Measurements from ENCODE around the gene OVOL2.

OVOL2 gene

DNA sequence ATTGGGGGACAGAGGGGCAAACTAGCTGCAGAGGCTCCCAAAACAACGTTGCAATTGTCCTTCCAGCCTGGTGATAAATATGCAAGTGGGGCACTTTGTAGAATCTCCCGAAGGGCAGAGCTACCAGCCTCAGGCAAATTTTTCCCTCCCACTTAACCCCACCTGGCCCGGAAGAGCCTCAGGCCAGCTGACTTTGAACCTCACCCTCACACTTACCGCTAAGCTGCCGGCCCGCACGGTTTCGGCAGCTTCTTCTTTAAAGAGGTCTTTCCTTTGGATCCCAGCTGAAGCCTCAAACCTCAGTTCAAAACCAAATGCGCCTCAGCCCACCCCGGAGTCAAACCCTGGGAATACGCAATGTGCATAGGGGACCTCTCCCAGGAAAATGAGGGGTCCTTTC, 2.5 kb downstream of the OVOL2 start:
- Histone ChIP-seq H3K27me3 (ENCODE audit: control insufficient read depth in 3 of 3, insufficient read depth in 3 of 3, low read depth in 1 of 3, low read length in 3 of 3) (peaks cover 36 to 99% (median 63%) of the 10 kb centered on the region in 3 experiments), H2AK5ac (ENCODE audit: low read depth, low read length) (peak overlapping the region; percentile 88), H3K27ac (replicated peaks; ENCODE audit: low read length) (no peak overlapping the region), H3K23ac (ENCODE audit: low read depth, low read length, poor library complexity) (peak overlapping the region; percentile 80), H3K36me3 (replicated peaks in 1 of 2; ENCODE audit: control insufficient read depth in 2 of 2, insufficient read depth in 2 of 2, low read length in 2 of 2) (no peaks in the 10 kb centered on the region), H3K4me2 (ENCODE audit: insufficient read depth, low read length, poor library complexity, severe bottlenecking) (no peak overlapping the region), H4K91ac (ENCODE audit: low read depth, low read length, poor library complexity) (no peak overlapping the region), H3K79me1 (ENCODE audit: low read depth, low read length) (no peaks in the 10 kb centered on the region), H2BK5ac (ENCODE audit: low read length) (peak overlapping the region; percentile 35), H3K9ac (ENCODE audit: low read depth, low read length, poor library complexity) (no peak overlapping the region), H3K14ac (ENCODE audit: low read length) (peak overlapping the region; percentile 38), H3K4me1 (ENCODE audit: control insufficient read depth in 2 of 2, insufficient read depth in 1 of 2, low read depth in 1 of 2, low read length in 2 of 2) (peaks cover 0 to 4% of the 10 kb centered on the region in 2 donors), H3K4ac (ENCODE audit: low read length) (no peak overlapping the region), H2BK12ac (ENCODE audit: low read length) (no peak overlapping the region), H4K8ac (ENCODE audit: low read depth, low read length) (no peak overlapping the region), H3K18ac (ENCODE audit: low read length) (no peak overlapping the region), H3K4me3 (ENCODE audit: low read length in 2 of 2) (no peak overlapping the region), H3K9me3 (replicated peaks in 1 of 2; ENCODE audit: control insufficient read depth in 2 of 2, insufficient read depth in 1 of 2, low read depth in 1 of 2, low read length in 2 of 2) (peaks cover 0 to 5% of the 10 kb centered on the region in 2 donors), H2BK120ac (ENCODE audit: low read depth, low read length) (no peak overlapping the region), H2AFZ (ENCODE audit: low read length) (no peak overlapping the region), H2BK15ac (ENCODE audit: low read length) (no peak overlapping the region)
- WGBS, 2 donors (ENCODE audit: extremely low coverage in 2 of 2, insufficient read length in 2 of 2, insufficient replicate concordance in 1 of 2), result no CpG with 5 or more reads among the region's 11 CpGs
- DNase-seq (ENCODE audit: low spot score), result no peak

DNA sequence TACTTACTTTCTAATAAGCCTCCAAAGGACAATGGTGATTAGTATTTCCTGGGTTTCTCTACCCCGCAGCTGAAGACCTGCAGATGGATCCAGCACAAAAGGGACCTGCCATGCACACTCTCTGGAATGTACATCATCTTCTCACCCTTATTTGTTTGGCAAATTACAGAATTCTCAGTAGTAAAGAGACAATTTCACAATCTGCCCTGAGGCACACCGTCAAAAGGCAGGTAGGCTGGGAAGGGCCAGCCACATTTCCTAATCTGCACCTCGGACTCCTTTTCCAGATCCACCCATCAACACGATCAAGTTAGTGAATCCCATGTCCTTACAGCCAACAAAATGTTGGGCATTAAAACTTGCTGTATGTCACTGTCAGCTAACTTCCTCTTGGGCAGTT, 4.9 kb downstream of the OVOL2 start:
- Histone ChIP-seq H3K4ac (ENCODE audit: low read length) (no peak overlapping the region), H3K18ac (ENCODE audit: low read length) (no peak overlapping the region), H3K14ac (ENCODE audit: low read length) (no peak overlapping the region), H2AK5ac (ENCODE audit: low read depth, low read length) (no peak overlapping the region), H3K79me1 (ENCODE audit: low read depth, low read length) (no peaks in the 10 kb centered on the region), H2BK5ac (ENCODE audit: low read length) (no peak overlapping the region), H3K4me1 (ENCODE audit: control insufficient read depth in 2 of 2, insufficient read depth in 1 of 2, low read depth in 1 of 2, low read length in 2 of 2) (peaks cover 0 to 4% of the 10 kb centered on the region in 2 donors), H3K4me2 (ENCODE audit: insufficient read depth, low read length, poor library complexity, severe bottlenecking) (no peak overlapping the region), H3K9ac (ENCODE audit: low read depth, low read length, poor library complexity) (no peak overlapping the region), H4K8ac (ENCODE audit: low read depth, low read length) (no peak overlapping the region), H2BK15ac (ENCODE audit: low read length) (no peak overlapping the region), H2AFZ (ENCODE audit: low read length) (no peak overlapping the region), H3K36me3 (replicated peaks in 1 of 2; ENCODE audit: control insufficient read depth in 2 of 2, insufficient read depth in 2 of 2, low read length in 2 of 2) (no peaks in the 10 kb centered on the region), H3K27me3 (ENCODE audit: control insufficient read depth in 3 of 3, insufficient read depth in 3 of 3, low read depth in 1 of 3, low read length in 3 of 3) (peaks cover 28 to 91% (median 40%) of the 10 kb centered on the region in 3 experiments), H2BK120ac (ENCODE audit: low read depth, low read length) (no peak overlapping the region), H3K27ac (replicated peaks; ENCODE audit: low read length) (no peak overlapping the region), H3K9me3 (replicated peaks in 1 of 2; ENCODE audit: control insufficient read depth in 2 of 2, insufficient read depth in 1 of 2, low read depth in 1 of 2, low read length in 2 of 2) (peaks cover 0 to 5% of the 10 kb centered on the region in 2 donors), H2BK12ac (ENCODE audit: low read length) (no peak overlapping the region), H3K23ac (ENCODE audit: low read depth, low read length, poor library complexity) (no peak overlapping the region), H4K91ac (ENCODE audit: low read depth, low read length, poor library complexity) (no peak overlapping the region), H3K4me3 (ENCODE audit: low read length in 2 of 2) (no peak overlapping the region)
- no CpG with 5 or more reads among the region's 4 CpGs for WGBS, 2 donors (ENCODE audit: extremely low coverage in 2 of 2, insufficient read length in 2 of 2, insufficient replicate concordance in 1 of 2)
- DNase-seq (ENCODE audit: low spot score), result no peak

GRCh38 chr20:18050628-18051027, 7.1 kb downstream of the OVOL2 start:
- WGBS, 2 donors (ENCODE audit: extremely low coverage in 2 of 2, insufficient read length in 2 of 2, insufficient replicate concordance in 1 of 2), result no CpG with 5 or more reads among the region's 1 CpG
- H3K27me3 ChIP-seq (ENCODE audit: control insufficient read depth in 3 of 3, insufficient read depth in 3 of 3, low read depth in 1 of 3, low read length in 3 of 3), result peaks cover 7 to 82% (median 18%) of the 10 kb centered on the region in 3 experiments

DNA sequence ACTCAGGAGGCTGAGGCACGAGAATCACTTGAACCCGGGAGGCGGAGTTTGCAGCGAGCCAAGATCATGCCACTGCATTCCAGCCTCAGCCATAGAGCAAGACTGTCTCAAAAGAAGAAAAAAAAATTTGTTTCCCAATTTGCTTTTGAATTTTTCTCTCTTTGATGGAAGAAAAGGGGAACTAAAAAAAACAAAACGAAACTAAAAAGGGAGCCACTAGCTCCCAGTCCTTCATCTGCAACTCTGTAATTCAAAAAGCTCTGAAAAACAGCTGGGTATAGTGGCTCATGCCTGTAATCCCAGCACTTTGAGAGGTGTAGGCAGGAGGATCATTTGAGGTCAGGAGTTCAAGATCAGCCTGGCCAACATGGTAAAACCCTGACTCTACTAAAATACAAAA, 9.5 kb downstream of the OVOL2 start:
- H3K9ac ChIP-seq (ENCODE audit: low read depth, low read length, poor library complexity), result no peak overlapping the region

More at GRCh38 chr20:18050628-18051027, 7.1 kb downstream of the OVOL2 start:
- Histone ChIP-seq H3K9ac (ENCODE audit: low read depth, low read length, poor library complexity) (no peak overlapping the region), H3K18ac (ENCODE audit: low read length) (no peak overlapping the region), H2BK120ac (ENCODE audit: low read depth, low read length) (no peak overlapping the region), H3K4ac (ENCODE audit: low read length) (no peak overlapping the region), H3K4me1 (ENCODE audit: control insufficient read depth in 2 of 2, insufficient read depth in 1 of 2, low read depth in 1 of 2, low read length in 2 of 2) (no peaks in the 10 kb centered on the region), H2BK5ac (ENCODE audit: low read length) (no peak overlapping the region), H4K8ac (ENCODE audit: low read depth, low read length) (no peak overlapping the region), H3K79me1 (ENCODE audit: low read depth, low read length) (no peaks in the 10 kb centered on the region), H3K27ac (replicated peaks; ENCODE audit: low read length) (no peak overlapping the region), H2AFZ (ENCODE audit: low read length) (no peak overlapping the region), H2BK12ac (ENCODE audit: low read length) (no peak overlapping the region), H3K14ac (ENCODE audit: low read length) (no peak overlapping the region), H3K23ac (ENCODE audit: low read depth, low read length, poor library complexity) (no peak overlapping the region), H3K36me3 (replicated peaks in 1 of 2; ENCODE audit: control insufficient read depth in 2 of 2, insufficient read depth in 2 of 2, low read length in 2 of 2) (no peaks in the 10 kb centered on the region), H2BK15ac (ENCODE audit: low read length) (no peak overlapping the region), H2AK5ac (ENCODE audit: low read depth, low read length) (no peak overlapping the region), H3K9me3 (replicated peaks in 1 of 2; ENCODE audit: control insufficient read depth in 2 of 2, insufficient read depth in 1 of 2, low read depth in 1 of 2, low read length in 2 of 2) (peaks cover 0 to 2% of the 10 kb centered on the region in 2 donors), H4K91ac (ENCODE audit: low read depth, low read length, poor library complexity) (no peak overlapping the region), H3K4me3 (ENCODE audit: low read length in 2 of 2) (no peak overlapping the region), H3K4me2 (ENCODE audit: insufficient read depth, low read length, poor library complexity, severe bottlenecking) (no peak overlapping the region)
- DNase-seq (ENCODE audit: low spot score), result no peak

More for the DNA sequence above, 9.5 kb downstream of the OVOL2 start:
- Histone ChIP-seq H3K79me1 (ENCODE audit: low read depth, low read length) (no peaks in the 10 kb centered on the region), H3K14ac (ENCODE audit: low read length) (no peak overlapping the region), H3K9me3 (replicated peaks in 1 of 2; ENCODE audit: control insufficient read depth in 2 of 2, insufficient read depth in 1 of 2, low read depth in 1 of 2, low read length in 2 of 2) (peaks cover 0 to 1% of the 10 kb centered on the region in 2 donors), H2AFZ (ENCODE audit: low read length) (no peak overlapping the region), H3K36me3 (replicated peaks in 1 of 2; ENCODE audit: control insufficient read depth in 2 of 2, insufficient read depth in 2 of 2, low read length in 2 of 2) (no peaks in the 10 kb centered on the region), H3K27ac (replicated peaks; ENCODE audit: low read length) (no peak overlapping the region), H3K18ac (ENCODE audit: low read length) (no peak overlapping the region), H3K4me1 (ENCODE audit: control insufficient read depth in 2 of 2, insufficient read depth in 1 of 2, low read depth in 1 of 2, low read length in 2 of 2) (no peaks in the 10 kb centered on the region), H4K91ac (ENCODE audit: low read depth, low read length, poor library complexity) (no peak overlapping the region), H2AK5ac (ENCODE audit: low read depth, low read length) (no peak overlapping the region), H3K4me2 (ENCODE audit: insufficient read depth, low read length, poor library complexity, severe bottlenecking) (no peak overlapping the region), H2BK15ac (ENCODE audit: low read length) (no peak overlapping the region), H2BK5ac (ENCODE audit: low read length) (no peak overlapping the region), H3K27me3 (ENCODE audit: control insufficient read depth in 3 of 3, insufficient read depth in 3 of 3, low read depth in 1 of 3, low read length in 3 of 3) (peaks cover 0 to 77% (median 2%) of the 10 kb centered on the region in 3 experiments), H3K23ac (ENCODE audit: low read depth, low read length, poor library complexity) (no peak overlapping the region), H4K8ac (ENCODE audit: low read depth, low read length) (no peak overlapping the region), H2BK120ac (ENCODE audit: low read depth, low read length) (no peak overlapping the region), H3K4ac (ENCODE audit: low read length) (no peak overlapping the region), H2BK12ac (ENCODE audit: low read length) (no peak overlapping the region), H3K4me3 (ENCODE audit: low read length in 2 of 2) (no peak overlapping the region)
- DNase-seq (ENCODE audit: low spot score), result no peak
- WGBS, 2 donors (ENCODE audit: extremely low coverage in 2 of 2, insufficient read length in 2 of 2, insufficient replicate concordance in 1 of 2), result no CpG with 5 or more reads among the region's 5 CpGs

Measured in neuronal stem cell (in vitro differentiated cells).